GM12801 (cell line): ENCODE data around the gene IGLL5.

Experiments
- CTCF ChIP-seq: IDR thresholded peaks from one replicate; pipeline ENCODE4 v1.5.1; 2011; ENCODE audit warnings: control low read depth; ENCODE audit not compliant: insufficient read length; ENCODE audit errors: extremely low read depth

Gene IGLL5

GRCh38 chr22:22891139-22891621, 3.6 kb downstream of the IGLL5 start:
- no peak for TF ChIP-seq CTCF

- TF ChIP-seq CTCF: no peak
Measured at GRCh38 chr22:22892096-22893052, 4.8 kb downstream of the IGLL5 start.

DNA sequence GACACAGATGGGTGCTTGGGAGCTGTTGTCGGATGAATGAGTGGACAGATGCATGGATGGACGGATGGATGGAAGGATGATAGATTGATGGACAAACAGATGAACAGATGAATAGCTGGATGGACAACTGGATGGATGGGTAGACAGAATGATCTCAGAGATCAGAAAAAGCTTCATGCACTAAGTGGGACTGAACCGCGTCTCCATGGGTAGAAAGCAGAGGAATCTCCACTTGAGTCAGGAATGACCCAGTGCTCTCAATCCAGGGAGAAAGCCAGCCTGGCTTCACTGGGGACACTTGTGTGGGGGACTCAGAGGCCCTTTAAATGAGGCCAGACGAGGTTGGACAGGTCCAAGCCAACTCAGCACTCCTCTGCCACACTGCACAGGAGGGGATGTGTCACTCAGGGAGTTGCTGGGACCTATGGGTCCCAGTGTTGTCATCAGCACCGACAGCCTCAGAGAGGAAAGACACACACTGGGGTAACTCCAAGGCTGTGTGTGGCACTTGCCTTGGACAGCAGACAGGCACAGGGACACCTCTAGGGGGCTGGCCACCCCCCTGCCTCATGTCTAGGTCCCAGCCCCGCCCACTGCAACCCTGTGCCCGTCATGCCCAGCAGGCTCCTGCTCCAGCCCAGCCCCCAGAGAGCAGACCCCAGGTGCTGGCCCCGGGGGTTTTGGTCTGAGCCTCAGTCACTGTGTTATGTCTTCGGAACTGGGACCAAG, 5.6 kb downstream of the IGLL5 start:
- TF ChIP-seq CTCF: no peak

GRCh38 chr22:22893891-22894739, 6.5 kb downstream of the IGLL5 start:
- no peak for TF ChIP-seq CTCF

DNA sequence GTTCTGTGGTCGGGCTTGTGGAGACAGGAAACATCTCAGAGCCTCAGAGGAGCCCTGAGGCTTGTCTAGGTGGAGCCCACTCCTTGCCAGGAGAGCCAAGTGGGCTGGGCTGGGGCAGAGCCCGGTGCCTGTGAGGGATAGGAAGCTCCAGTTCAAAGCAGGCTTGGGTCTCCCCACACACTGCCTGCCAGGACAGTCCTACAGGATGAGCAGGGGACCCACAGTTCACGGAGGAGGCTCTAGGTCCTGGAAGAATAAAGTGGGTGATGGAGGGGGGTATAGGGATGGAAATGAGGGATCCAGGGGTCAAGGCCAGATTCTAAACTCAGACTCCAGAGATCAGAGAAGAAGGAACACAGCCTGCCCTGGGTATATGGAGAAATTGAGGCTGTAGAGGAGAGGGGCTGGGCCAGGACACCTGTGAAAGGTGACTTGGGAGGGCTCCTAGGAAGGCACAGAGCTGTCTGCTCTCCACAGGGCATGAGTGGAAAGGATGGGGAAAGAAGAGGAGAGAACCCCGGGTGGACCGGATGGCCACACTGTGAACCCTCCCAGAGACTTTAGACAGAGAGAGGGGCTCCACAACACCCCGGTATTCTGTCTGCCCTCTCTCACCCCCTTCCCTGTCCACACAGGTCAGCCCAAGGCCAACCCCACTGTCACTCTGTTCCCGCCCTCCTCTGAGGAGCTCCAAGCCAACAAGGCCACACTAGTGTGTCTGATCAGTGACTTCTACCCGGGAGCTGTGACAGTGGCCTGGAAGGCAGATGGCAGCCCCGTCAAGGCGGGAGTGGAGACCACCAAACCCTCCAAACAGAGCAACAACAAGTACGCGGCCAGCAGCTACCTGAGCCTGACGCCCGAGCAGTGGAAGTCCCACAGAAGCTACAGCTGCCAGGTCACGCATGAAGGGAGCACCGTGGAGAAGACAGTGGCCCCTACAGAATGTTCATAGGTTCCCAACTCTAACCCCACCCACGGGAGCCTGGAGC, 7.4 kb downstream of the IGLL5 start:
- no peak for TF ChIP-seq CTCF

DNA sequence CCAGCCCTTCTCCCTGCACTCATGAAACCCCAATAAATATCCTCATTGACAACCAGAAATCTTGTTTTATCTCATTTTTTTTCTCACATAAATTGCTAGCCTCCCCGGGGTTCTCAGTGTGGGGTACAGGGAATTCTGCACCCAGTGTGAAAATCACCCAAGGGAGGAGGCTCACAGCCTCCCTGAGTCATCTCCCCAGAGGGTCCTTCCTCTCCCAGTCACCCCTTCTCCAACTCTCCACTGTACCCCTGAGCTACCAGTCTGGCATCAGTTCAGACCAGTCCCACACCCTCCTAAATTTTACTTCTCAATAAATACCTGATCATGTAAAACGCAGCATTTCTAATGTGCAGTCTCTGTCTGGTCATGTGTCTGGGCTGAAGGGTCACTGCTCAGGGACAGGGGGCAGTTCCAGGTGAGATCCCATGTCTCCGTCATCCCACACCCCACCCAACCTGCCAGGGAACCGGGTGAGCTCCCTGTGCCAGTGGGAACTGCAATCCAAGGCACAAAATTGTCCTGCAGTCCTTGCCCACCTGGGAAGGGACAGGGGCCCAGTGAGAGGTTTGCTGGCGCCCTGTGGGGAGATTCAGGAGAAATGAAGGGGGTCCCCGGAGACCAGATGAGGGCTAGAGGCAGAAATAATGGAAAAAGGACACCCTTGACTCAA, 8.3 kb downstream of the IGLL5 start:
- no peak for TF ChIP-seq CTCF
